HG03066 (cell line): ENCODE results near the gene DIAPH2.

Experiments
- ATAC-seq: cut with Tn5 transposase; IDR thresholded peaks from one replicate; pipeline ENCODE4 v1.9.1; 2021; ENCODE audit warnings: low read depth; ENCODE audit not compliant: unreplicated experiment

Gene DIAPH2

GRCh38 chrX:97145934-97146333, 461.3 kb downstream of the DIAPH2 start:
- ATAC-seq = no peak

GRCh38 chrX:97155816-97156215, 471.2 kb downstream of the DIAPH2 start:
- ATAC-seq = no peak

- ATAC-seq = no peak
Observed at GRCh38 chrX:97158269-97158668, 473.6 kb downstream of the DIAPH2 start.

- no peak for ATAC-seq
Observed at GRCh38 chrX:97159916-97160800, 475.5 kb downstream of the DIAPH2 start.

DNA sequence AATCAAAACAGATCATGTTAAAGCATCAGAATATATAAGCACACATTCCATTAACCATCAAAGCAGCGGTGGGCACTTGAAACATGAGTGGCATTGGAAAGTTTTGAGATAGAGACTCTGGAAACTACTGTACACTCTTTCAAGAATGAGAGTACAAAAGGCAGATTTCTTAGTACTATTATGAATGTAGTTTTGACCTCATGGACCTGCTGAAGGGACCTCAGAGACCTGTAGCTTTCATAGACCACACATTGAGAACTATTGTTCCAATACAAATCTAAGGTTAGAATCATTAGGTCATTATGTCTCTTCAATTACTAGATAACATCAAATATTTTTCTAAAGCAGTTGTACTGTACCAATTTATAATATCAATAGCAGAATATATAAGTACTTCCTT, 482.7 kb downstream of the DIAPH2 start:
- no peak for ATAC-seq

DNA sequence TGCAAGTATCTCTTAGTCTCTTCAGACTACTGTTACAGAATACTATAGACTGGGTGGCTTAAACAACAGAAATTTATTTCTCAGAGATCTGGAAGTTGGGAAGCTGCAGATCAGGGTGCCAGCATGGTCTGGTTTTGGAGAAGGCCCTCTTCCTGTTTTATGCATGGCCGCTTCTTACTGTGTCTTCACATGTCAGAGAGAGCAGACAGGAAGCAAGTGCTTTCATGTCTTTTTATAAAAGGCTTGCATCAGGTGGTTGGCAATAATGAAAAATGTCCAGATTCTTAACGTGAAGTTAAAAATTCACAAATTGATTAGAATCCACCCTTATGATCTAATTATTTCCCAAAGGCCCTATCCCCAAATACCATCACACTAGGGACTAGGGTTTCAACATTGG, 484.0 kb downstream of the DIAPH2 start:
- ATAC-seq = peak; percentile 73

DNA sequence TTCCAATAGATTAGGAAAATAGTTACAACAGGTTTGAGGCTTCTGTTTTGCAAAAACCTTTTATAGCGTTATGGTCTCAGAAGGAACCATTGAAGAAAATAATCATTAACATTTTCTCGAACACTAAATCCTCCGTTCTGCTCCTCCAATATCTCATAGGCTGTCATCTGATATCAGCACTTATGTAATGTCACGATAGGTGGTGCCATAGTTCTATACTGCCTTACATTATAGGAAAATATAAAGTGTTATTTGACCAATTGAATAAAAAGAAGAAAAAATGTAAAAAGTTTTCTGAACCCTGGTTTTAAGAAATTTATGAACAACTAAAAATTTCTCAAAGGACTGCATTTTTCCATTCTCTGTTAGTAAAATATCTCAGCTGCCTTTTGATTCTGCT, 490.5 kb downstream of the DIAPH2 start:
- ATAC-seq = no peak

DNA sequence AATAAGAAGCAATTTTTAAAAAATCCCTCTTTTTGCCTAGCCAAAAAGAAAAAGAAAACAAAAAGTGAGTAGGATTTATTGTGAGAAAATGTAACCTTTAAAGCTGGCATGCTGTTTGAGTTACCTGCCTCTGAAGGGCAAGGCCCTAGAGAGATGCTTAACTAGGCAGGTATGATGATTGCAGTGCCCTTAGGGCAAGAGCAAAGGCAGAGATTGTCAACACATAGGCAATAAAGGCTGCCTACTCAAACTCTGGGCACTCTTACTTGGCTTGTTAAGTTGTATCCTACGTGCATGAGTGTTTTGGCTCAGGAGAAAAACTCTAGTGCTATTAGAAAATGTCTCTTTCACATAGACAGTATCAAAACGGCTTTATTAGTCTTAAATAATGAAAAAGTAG, 505.0 kb downstream of the DIAPH2 start:
- ATAC-seq = no peak

- no peak for ATAC-seq
Observed at GRCh38 chrX:97199501-97199900, 514.9 kb downstream of the DIAPH2 start.

GRCh38 chrX:97200454-97200853, 515.8 kb downstream of the DIAPH2 start:
- ATAC-seq = no peak

DNA sequence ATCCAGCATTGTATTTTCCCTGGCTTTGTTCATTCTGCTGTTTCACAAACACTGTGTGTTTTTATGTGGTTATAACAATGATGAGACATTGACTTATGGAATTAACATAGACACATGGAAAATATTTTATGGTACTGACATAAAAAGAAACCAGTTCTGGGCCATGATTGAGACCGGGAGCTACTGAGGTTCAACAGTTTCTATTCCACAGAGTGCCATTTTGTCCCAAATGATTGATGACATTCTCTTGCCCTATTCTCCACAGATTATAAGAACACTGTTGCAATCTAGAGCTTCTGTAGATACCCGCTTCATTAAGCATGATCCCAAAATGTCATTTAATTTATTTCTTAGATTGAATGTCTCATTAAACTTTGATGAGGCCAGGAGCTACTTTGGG, 525.9 kb downstream of the DIAPH2 start:
- no peak for ATAC-seq

- ATAC-seq = no peak
Observed at GRCh38 chrX:97211070-97211469, 526.4 kb downstream of the DIAPH2 start.

- no peak for ATAC-seq
Observed at GRCh38 chrX:97215186-97215585, 530.5 kb downstream of the DIAPH2 start.

GRCh38 chrX:97224148-97224547, 539.5 kb downstream of the DIAPH2 start:
- ATAC-seq = no peak

DNA sequence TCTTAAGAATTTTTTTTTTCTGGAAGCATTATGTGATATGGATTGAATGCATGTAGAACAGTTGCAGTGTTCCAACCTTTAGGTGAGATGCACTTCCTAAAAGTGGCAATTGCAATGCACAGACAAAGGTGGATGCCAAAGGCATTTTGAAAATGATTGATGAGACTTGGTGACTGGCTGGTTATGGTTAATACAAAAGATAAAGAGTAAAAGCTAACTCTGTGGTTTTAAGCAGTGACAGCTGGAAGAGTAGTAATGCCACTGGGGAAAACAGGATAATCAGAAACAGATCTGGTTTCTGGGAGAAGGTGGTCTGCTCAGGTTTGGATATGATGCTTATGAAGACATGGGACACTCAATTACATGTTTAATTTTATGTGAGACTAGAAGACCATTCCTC, 544.7 kb downstream of the DIAPH2 start:
- no peak for ATAC-seq

DNA sequence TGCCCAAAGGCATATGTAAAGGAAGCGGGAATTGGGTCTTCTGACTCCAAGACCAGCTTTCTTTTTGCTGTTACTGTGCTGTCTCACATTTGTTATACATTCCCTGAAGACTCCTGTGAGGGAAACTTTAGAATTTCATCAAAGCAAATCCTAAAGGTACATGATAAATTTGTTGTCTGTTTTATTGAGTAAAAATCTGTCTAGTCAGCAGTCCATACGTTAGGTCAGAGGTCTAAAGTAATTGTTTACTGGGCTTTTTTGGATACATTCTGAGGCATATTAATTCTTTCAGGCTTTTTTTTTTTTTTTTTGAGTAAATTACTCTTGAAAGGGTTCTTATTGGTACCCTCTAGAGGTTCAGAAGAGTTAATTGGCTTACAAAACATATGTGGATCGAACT, 546.3 kb downstream of the DIAPH2 start:
- no peak for ATAC-seq

- peak; percentile 100 for ATAC-seq
Observed at GRCh38 chrX:97234471-97235081, 549.9 kb downstream of the DIAPH2 start.

GRCh38 chrX:97238632-97239031, 554.0 kb downstream of the DIAPH2 start:
- no peak for ATAC-seq

GRCh38 chrX:97252111-97252510, 567.5 kb downstream of the DIAPH2 start:
- no peak for ATAC-seq

GRCh38 chrX:97260679-97261078, 576.0 kb downstream of the DIAPH2 start:
- no peak for ATAC-seq

GRCh38 chrX:97266406-97267121, 581.9 kb downstream of the DIAPH2 start:
- ATAC-seq = no peak
